ENCODE measurements around the gene JUND.

DNA sequence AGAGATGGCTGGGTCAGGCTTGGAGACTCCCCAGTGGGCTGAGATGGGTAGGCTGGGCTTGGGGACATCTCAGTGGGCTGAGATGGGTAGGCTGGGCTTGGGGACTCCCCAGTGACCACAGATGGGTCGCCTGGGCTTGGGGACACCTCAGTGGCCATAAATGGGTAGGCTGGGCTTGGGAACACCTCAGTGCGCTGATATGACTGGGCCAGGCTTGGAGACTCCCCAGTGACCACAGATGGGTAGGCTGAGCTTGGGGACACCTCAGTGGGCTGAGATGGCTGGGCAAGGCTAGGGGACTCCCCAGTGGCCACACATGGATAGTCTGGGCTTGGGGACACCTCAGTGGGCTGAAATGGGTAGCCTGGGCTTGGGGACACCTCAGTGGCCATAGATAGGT is 19.9 kb downstream of the JUND start:
- TF ChIP-seq, protein P1, sequence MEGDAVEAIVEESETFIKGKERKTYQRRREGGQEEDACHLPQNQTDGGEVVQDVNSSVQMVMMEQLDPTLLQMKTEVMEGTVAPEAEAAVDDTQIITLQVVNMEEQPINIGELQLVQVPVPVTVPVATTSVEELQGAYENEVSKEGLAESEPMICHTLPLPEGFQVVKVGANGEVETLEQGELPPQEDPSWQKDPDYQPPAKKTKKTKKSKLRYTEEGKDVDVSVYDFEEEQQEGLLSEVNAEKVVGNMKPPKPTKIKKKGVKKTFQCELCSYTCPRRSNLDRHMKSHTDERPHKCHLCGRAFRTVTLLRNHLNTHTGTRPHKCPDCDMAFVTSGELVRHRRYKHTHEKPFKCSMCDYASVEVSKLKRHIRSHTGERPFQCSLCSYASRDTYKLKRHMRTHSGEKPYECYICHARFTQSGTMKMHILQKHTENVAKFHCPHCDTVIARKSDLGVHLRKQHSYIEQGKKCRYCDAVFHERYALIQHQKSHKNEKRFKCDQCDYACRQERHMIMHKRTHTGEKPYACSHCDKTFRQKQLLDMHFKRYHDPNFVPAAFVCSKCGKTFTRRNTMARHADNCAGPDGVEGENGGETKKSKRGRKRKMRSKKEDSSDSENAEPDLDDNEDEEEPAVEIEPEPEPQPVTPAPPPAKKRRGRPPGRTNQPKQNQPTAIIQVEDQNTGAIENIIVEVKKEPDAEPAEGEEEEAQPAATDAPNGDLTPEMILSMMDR (conservative IDR thresholded peaks at IDR 0.05; ENCODE audit: low read length), result no peak
- TF ChIP-seq EZH2phosphoT487 (IDR thresholded peaks at IDR 0.05; ENCODE audit: borderline replicate concordance), result no peak

Data from Loucy (cell line).